CD4-positive, alpha-beta T cell (primary cell): Measurements from ENCODE around the gene PRAMEF10. TPM values are rescaled to one million over a fixed set of nuclear protein-coding genes. Genes with fewer than 3 reads are reported as not detected.
"Not testable (repeated sequence)": the region's sequence is repeated elsewhere in the genome, so short reads cannot be mapped to it uniquely, and the experiment has no call there.

Source experiments
- ATAC-seq: fragments of 200-7000 bp; cut with Tn5 transposase; one replicate; pipeline ENCODE4 v1.10.0; 2022; ENCODE audit warnings: mild to moderate bottlenecking; ENCODE audit not compliant: poor library complexity
- CTCF ChIA-PET: fragments of 350-600 bp; sonication (Branson Sonifier 250); formaldehyde crosslinking; loops from one replicate; lab custom pipeline; 2021; ENCODE audit warnings: antibody characterized with exemption, inconsistent platforms; lab: Charles Lee
- POLR2A ChIA-PET: fragments of 350-600 bp; sonication (Branson Sonifier 250); formaldehyde crosslinking; loops from one replicate; lab custom pipeline; 2021; ENCODE audit warnings: antibody characterized with exemption, inconsistent platforms; lab: Charles Lee
- DNase-seq, 14 experiments: peaks; one replicate each; pipeline ENCODE4 v3.0.0-alpha.2; 2013 to 2020; ENCODE audit warnings: mixed read lengths in 2 of 14
- H3K27ac ChIP-seq, 2 donors: one replicate each; pipeline versions ENCODE4 v1.5.1 to v1.7.0; 2013; ENCODE audit warnings: low read length in 2 of 2, low read depth in 1 of 2, mild to moderate bottlenecking in 1 of 2
- H3K27me3 ChIP-seq, 2 experiments: 1 replicate in 1 of 2; 2 replicates in 1 of 2; pipeline versions ENCODE4 v1.6.1 to v1.7.0; 2013; ENCODE audit warnings: low read length in 2 of 2, control low read depth in 1 of 2, mild to moderate bottlenecking in 1 of 2, moderate library complexity in 1 of 2; ENCODE audit not compliant: insufficient read depth in 2 of 2, control insufficient read depth in 1 of 2
- H3K36me3 ChIP-seq: one replicate; pipeline ENCODE4 v1.6.1; 2013; ENCODE audit warnings: low read length, control low read depth; ENCODE audit not compliant: insufficient read depth
- H3K4me1 ChIP-seq: one replicate; pipeline ENCODE4 v1.6.1; 2013; ENCODE audit warnings: low read length, control low read depth; ENCODE audit not compliant: insufficient read depth
- H3K4me3 ChIP-seq: one replicate; pipeline ENCODE4 v1.5.1; 2013; ENCODE audit warnings: mild to moderate bottlenecking, low read length, moderate library complexity
- H3K9me3 ChIP-seq, 2 experiments: 1 replicate in 1 of 2; 2 replicates in 1 of 2; pipeline versions ENCODE4 v1.6.1 to v1.7.0; 2013; ENCODE audit warnings: low read length in 2 of 2, mild to moderate bottlenecking in 2 of 2, control low read depth in 1 of 2, moderate library complexity in 1 of 2; ENCODE audit not compliant: control insufficient read depth in 1 of 2, insufficient read depth in 1 of 2
- H3K27ac Mint-ChIP-seq: one replicate; pipeline ENCODE4 v1.8.0; 2020; ENCODE audit warnings: mixed read lengths
- H3K27me3 Mint-ChIP-seq: one replicate; pipeline ENCODE4 v1.8.0; 2021; ENCODE audit warnings: mixed read lengths
- H3K36me3 Mint-ChIP-seq: one replicate; pipeline ENCODE4 v1.8.0; 2021; ENCODE audit warnings: low read depth, mixed read lengths
- H3K4me1 Mint-ChIP-seq: one replicate; pipeline ENCODE4 v1.8.0; 2021; ENCODE audit warnings: low read depth, mixed read lengths
- H3K4me3 Mint-ChIP-seq: one replicate; pipeline ENCODE4 v1.8.0; 2020; ENCODE audit warnings: mild to moderate bottlenecking, mixed read lengths
- H3K9me3 Mint-ChIP-seq: one replicate; pipeline ENCODE4 v1.8.0; 2020; ENCODE audit warnings: mixed read lengths
- intact Hi-C, 2 experiments: fragments of 100-400 bp; cut with DNase I in 1 of 2; cut with micrococcal nuclease in 1 of 2; formaldehyde crosslinking; loops; one replicate each; pipeline versions ENCODE4 v1.15.1 to v1.9.0; 2023 to 2025; cut with DNase I, micrococcal nuclease
- polyA plus RNA-seq, 2 donors: library from polyadenylated mRNA; unstranded; fragments of 120-200 nt; gene quantifications; one replicate each; pipeline ENCODE4 v1.2.1, GENCODE V29; 2013
- total RNA-seq, 174 experiments: library from RNA in 2 of 174; stranded (reverse) in 2 of 174; gene quantifications; one replicate each; pipeline ENCODE4 v1.2.3 and lab custom pipeline; 2021 to 2026

The PRAMEF10 gene
- total RNA-seq (not detected), total RNA-seq (lab: John Stamatoyannopoulos, UW) (0 to 0.06 (median 0) reads per million in 172 experiments)
- not detected for polyA plus RNA-seq (2013, experiment 1 of 2)
- not detected for polyA plus RNA-seq (2013, experiment 2 of 2)

GRCh38 chr1:12898170-12898569 is at the start of gene PRAMEF10:
TSS of gene PRAMEF10 (minus strand) at chr1:12898270. CDS start at chr1:12895847, 2,423 bp downstream.
- CTCF ChIA-PET, H3K36me3 ChIP-seq, POLR2A ChIA-PET: not testable (repeated sequence)

GRCh38 chr1:12947480-12947879 is 49.4 kb upstream of the PRAMEF10 start, which contains the start of gene PRAMEF6:
TSS of gene PRAMEF6 (minus strand) at chr1:12947580. CDS start at chr1:12942518, 5,062 bp downstream.
- H3K4me3 ChIP-seq, CTCF ChIA-PET, H3K4me1 Mint-ChIP-seq, H3K27ac ChIP-seq, H3K27me3 Mint-ChIP-seq, ATAC-seq, POLR2A ChIA-PET, H3K27me3 ChIP-seq, H3K27ac Mint-ChIP-seq, H3K9me3 Mint-ChIP-seq, H3K36me3 ChIP-seq, DNase-seq, intact Hi-C loops, H3K4me1 ChIP-seq, H3K36me3 Mint-ChIP-seq, H3K4me3 Mint-ChIP-seq, H3K9me3 ChIP-seq: not testable (repeated sequence)

More at GRCh38 chr1:12898170-12898569, at the start of gene PRAMEF10:
- H3K27ac ChIP-seq, intact Hi-C loops, H3K9me3 Mint-ChIP-seq, H3K4me1 ChIP-seq, H3K4me3 ChIP-seq, H3K27me3 ChIP-seq, H3K27me3 Mint-ChIP-seq, ATAC-seq, H3K27ac Mint-ChIP-seq, H3K9me3 ChIP-seq, H3K36me3 Mint-ChIP-seq, DNase-seq, H3K4me3 Mint-ChIP-seq, H3K4me1 Mint-ChIP-seq: not testable (repeated sequence)

- H3K27me3 ChIP-seq, POLR2A ChIA-PET, H3K9me3 Mint-ChIP-seq, H3K4me1 ChIP-seq, H3K27ac ChIP-seq, H3K27ac Mint-ChIP-seq, H3K36me3 ChIP-seq, ATAC-seq, H3K4me1 Mint-ChIP-seq, intact Hi-C loops, DNase-seq, H3K9me3 ChIP-seq, CTCF ChIA-PET, H3K4me3 Mint-ChIP-seq, H3K27me3 Mint-ChIP-seq, H3K36me3 Mint-ChIP-seq, H3K4me3 ChIP-seq: not testable (repeated sequence)
Observed at GRCh38 chr1:12924368-12924767, 26.3 kb upstream of the PRAMEF10 start.

GRCh38 chr1:12921749-12922148 is 23.7 kb upstream of the PRAMEF10 start:
- H3K27ac Mint-ChIP-seq, ATAC-seq: not testable (repeated sequence)

GRCh38 chr1:12916310-12916709 is 18.2 kb upstream of the PRAMEF10 start, which contains the start of gene PRAMEF7:
TSS of gene PRAMEF7 (plus strand) at chr1:12916610. CDS start at chr1:12917693, 1,083 bp downstream.
- H3K36me3 ChIP-seq, H3K9me3 Mint-ChIP-seq, H3K27ac ChIP-seq, POLR2A ChIA-PET, CTCF ChIA-PET, H3K27me3 ChIP-seq, H3K27me3 Mint-ChIP-seq, DNase-seq, intact Hi-C loops, H3K4me1 Mint-ChIP-seq, H3K27ac Mint-ChIP-seq, H3K36me3 Mint-ChIP-seq, H3K4me3 ChIP-seq, H3K4me1 ChIP-seq, H3K4me3 Mint-ChIP-seq, H3K9me3 ChIP-seq, ATAC-seq: not testable (repeated sequence)

More at GRCh38 chr1:12921749-12922148, 23.7 kb upstream of the PRAMEF10 start:
- H3K4me3 ChIP-seq, H3K9me3 ChIP-seq, CTCF ChIA-PET, H3K4me1 Mint-ChIP-seq, H3K9me3 Mint-ChIP-seq, H3K27ac ChIP-seq, H3K4me1 ChIP-seq, H3K36me3 Mint-ChIP-seq, DNase-seq, H3K27me3 Mint-ChIP-seq, H3K36me3 ChIP-seq, intact Hi-C loops, H3K4me3 Mint-ChIP-seq, H3K27me3 ChIP-seq, POLR2A ChIA-PET: not testable (repeated sequence)

- CTCF ChIA-PET, intact Hi-C loops, ATAC-seq, H3K36me3 Mint-ChIP-seq, H3K36me3 ChIP-seq, H3K9me3 ChIP-seq, H3K4me3 ChIP-seq, H3K27ac Mint-ChIP-seq, POLR2A ChIA-PET, H3K27ac ChIP-seq, H3K4me1 ChIP-seq, DNase-seq, H3K27me3 ChIP-seq, H3K4me1 Mint-ChIP-seq, H3K4me3 Mint-ChIP-seq, H3K9me3 Mint-ChIP-seq, H3K27me3 Mint-ChIP-seq: not testable (repeated sequence)
Observed at GRCh38 chr1:12903793-12904572, 5.9 kb upstream of the PRAMEF10 start.

- H3K27me3 Mint-ChIP-seq, H3K4me3 Mint-ChIP-seq: not testable (repeated sequence)
Observed at GRCh38 chr1:12899186-12899585, 1.1 kb upstream of the PRAMEF10 start.

More at GRCh38 chr1:12899186-12899585, 1.1 kb upstream of the PRAMEF10 start:
- H3K9me3 ChIP-seq, H3K4me1 ChIP-seq, H3K9me3 Mint-ChIP-seq, H3K27ac ChIP-seq, H3K36me3 Mint-ChIP-seq, POLR2A ChIA-PET, H3K4me3 ChIP-seq, ATAC-seq, DNase-seq, H3K27me3 ChIP-seq, H3K4me1 Mint-ChIP-seq, intact Hi-C loops, H3K27ac Mint-ChIP-seq, H3K36me3 ChIP-seq, CTCF ChIA-PET: not testable (repeated sequence)
